K562 (cell line): Measurements from ENCODE around the gene B3GNT4. TPM values are rescaled to one million over a fixed set of nuclear protein-coding genes. Genes with fewer than 3 reads are reported as not detected.

ENCODE experiments used
- ASH1L ChIP-seq: fragments of 450-650 bp; IDR thresholded peaks from 2 replicates; pipeline ENCODE4 v1.6.1; 2018; ENCODE audit warnings: borderline replicate concordance, mild to moderate bottlenecking, low read depth; ENCODE audit not compliant: partially characterized antibody
- GTF2B ChIP-seq: IDR thresholded peaks from 2 replicates; pipeline ENCODE4 v1.6.1; 2011; ENCODE audit not compliant: insufficient read length; ENCODE audit errors: extremely low read depth
- HSF4 ChIP-seq: fragments of 250-450 bp; sonication (Bioruptor Pico); IDR thresholded peaks from 2 replicates; pipeline ENCODE4 v2.1.2; 2022; ENCODE audit warnings: mild to moderate bottlenecking, moderate library complexity, borderline replicate concordance
- KAT8 ChIP-seq: fragments of 450-650 bp; IDR thresholded peaks from 2 replicates; pipeline ENCODE4 v1.6.1; 2016; ENCODE audit warnings: low read depth, mild to moderate bottlenecking
- KLF6 ChIP-seq: fragments of 250-450 bp; sonication (Bioruptor Pico); IDR thresholded peaks from 2 replicates; pipeline ENCODE4 v1.4.0; 2020; ENCODE audit warnings: mild to moderate bottlenecking, moderate library complexity, borderline replicate concordance
- MLX ChIP-seq, 2 experiments: fragments of 450-650 bp in 1 of 2; sonication (generic) in 1 of 2; formaldehyde crosslinking; conservative IDR thresholded peaks; 2 replicates each; pipeline versions ENCODE4 v1.4.0 to v1.8.1; 2020 to 2022; ENCODE audit warnings: mild to moderate bottlenecking in 1 of 2, missing genetic modification reagents in 1 of 2
- MYBL2 ChIP-seq, 2 experiments: fragments of 450-650 bp in 1 of 2; sonication (generic) in 1 of 2; formaldehyde crosslinking in 1 of 2; IDR thresholded peaks; 2 replicates each; pipeline versions ENCODE4 v1.6.1 to v1.8.1; 2017 to 2022; ENCODE audit warnings: borderline replicate concordance in 1 of 2, inconsistent platforms in 1 of 2, low read depth in 1 of 2, mild to moderate bottlenecking in 1 of 2, missing genetic modification reagents in 1 of 2, moderate library complexity in 1 of 2
- NFIX ChIP-seq: fragments of 250-450 bp; sonication (Bioruptor Pico); IDR thresholded peaks from 2 replicates; pipeline ENCODE4 v1.4.0; 2020; ENCODE audit warnings: low read depth, mild to moderate bottlenecking, moderate library complexity
- POLR2H ChIP-seq: IDR thresholded peaks from 2 replicates; pipeline ENCODE4 v1.6.1; 2016; ENCODE audit warnings: missing genetic modification characterization, low read depth, mild to moderate bottlenecking, control low read depth, missing compliant biosample characterization, moderate library complexity
- SIN3B ChIP-seq: fragments of 450-650 bp; IDR thresholded peaks from 2 replicates; pipeline ENCODE4 v1.6.1; 2017; ENCODE audit warnings: low read depth, mild to moderate bottlenecking, moderate library complexity
- SMARCE1 ChIP-seq: fragments of 450-650 bp; IDR thresholded peaks from 2 replicates; pipeline ENCODE4 v1.7.1; 2016; ENCODE audit warnings: mild to moderate bottlenecking
- ZBTB33 ChIP-seq: sonication (generic); formaldehyde crosslinking; IDR thresholded peaks from 2 replicates; pipeline ENCODE4 v1.8.1; 2023; ENCODE audit warnings: mild to moderate bottlenecking, missing genetic modification reagents
- ZBTB5 ChIP-seq: fragments of 450-650 bp; IDR thresholded peaks from 2 replicates; pipeline ENCODE4 v1.6.1; 2017; ENCODE audit warnings: antibody characterized with exemption
- ZNF253 ChIP-seq: fragments of 250-450 bp; sonication (Bioruptor Pico); conservative IDR thresholded peaks from 2 replicates; pipeline ENCODE4 v1.6.1; 2021; ENCODE audit warnings: mild to moderate bottlenecking
- ZNF436 ChIP-seq: fragments of 250-450, 450-650 bp; sonication (Bioruptor Pico); formaldehyde crosslinking; IDR thresholded peaks from 2 replicates; pipeline ENCODE4 v1.7.0; 2020; ENCODE audit warnings: mild to moderate bottlenecking
- ZNF655 ChIP-seq: fragments of 250-450 bp; sonication (Bioruptor Pico); IDR thresholded peaks from 2 replicates; pipeline ENCODE4 v1.5.0; 2021
- ZNF695 ChIP-seq: fragments of 450-650 bp; formaldehyde crosslinking; IDR thresholded peaks from 2 replicates; pipeline ENCODE4 v1.4.0; 2020; ENCODE audit warnings: mild to moderate bottlenecking, moderate library complexity
- ZNF785 ChIP-seq: fragments of 250-450 bp; sonication (Bioruptor Pico); IDR thresholded peaks from 2 replicates; pipeline ENCODE4 v1.4.0; 2020; ENCODE audit warnings: mild to moderate bottlenecking
- polyA plus RNA-seq, 8 experiments: library from polyadenylated mRNA; depleted of rRNA in 4 of 8; stranded (reverse) in 5 of 8; unstranded in 3 of 8; fragments of >200 nt; fragmentation: Nextera tagmentation in 2 of 8; fragmentation: Illumina TruSeq in 1 of 8; extraction: Ambion mirVana in 2 of 8; extraction: Trizol in 1 of 8; gene quantifications; 2 replicates each; pipeline versions ENCODE4 v1.2.1 to v1.2.3, GENCODE V29; 2011 to 2014; ENCODE audit warnings: inconsistent platforms in 1 of 8, missing spikeins in 1 of 8
- total RNA-seq, 7 experiments: library from RNA; depleted of rRNA in 6 of 7; stranded (reverse); fragments of >200 nt in 6 of 7; fragmentation: Illumina TruSeq in 2 of 7; extraction: Trizol in 2 of 7; gene quantifications; 2 replicates each; pipeline versions ENCODE4 v1.2.1 to v1.2.3, GENCODE V29; 2011 to 2021; ENCODE audit warnings: low replicate concordance in 1 of 7

The B3GNT4 gene
- total and polyA plus RNA-seq, 9 of the 15 experiments (the other 6 are each of a cell fraction or from before 2014, with no cell fraction given) = 0.17 to 3.2 (median 1.3) TPM

- TF ChIP-seq ZNF655 (CRISPR knock-in tag) (no peak), NFIX (CRISPR knock-in tag) (no peak), SIN3B (no peak), ZNF253 (CRISPR knock-in tag) (no peak), ZBTB33 (CRISPR knock-in tag) (peak; percentile 83), SMARCE1 (no peak), MYBL2 (IDR thresholded peaks at IDR 0.05; ENCODE audit: low read depth) (no peak), MYBL2 (CRISPR knock-in tag; IDR thresholded peaks at IDR 0.05; ENCODE audit: borderline replicate concordance) (peak; percentile 67; the same call in 1 of the 2 replicates), KAT8 (no peak), ASH1L (no peak), ZNF785 (CRISPR knock-in tag) (no peak), HSF4 (CRISPR knock-in tag) (no peak), ZBTB5 (no peak), KLF6 (CRISPR knock-in tag) (no peak), POLR2H (tag) (no peak), GTF2B (no peak), MLX (CRISPR knock-in tag; conservative IDR thresholded peaks at IDR 0.05) (peak in 1 of 2 experiments; percentile 95; a peak in 2 of 4 replicates), ZNF695 (CRISPR knock-in tag) (no peak), ZNF436 (CRISPR knock-in tag) (no peak)
Measured at GRCh38 chr12:122226366-122227125, 23.0 kb downstream of the B3GNT4 start (continued).
